H1 (cell line): ENCODE data around the gene WFDC12.

ENCODE experiments used
- CHD1 ChIP-seq: IDR thresholded peaks from 2 replicates; pipeline ENCODE4 v1.6.1; 2012; ENCODE audit warnings: low read depth, low read length, improper control_type of control experiment
- POLR2A ChIP-seq, 2 experiments: IDR thresholded peaks; 1 replicate in 1 of 2; 2 replicates in 1 of 2; pipeline ENCODE4 v1.6.1; 2011; ENCODE audit warnings: low read depth in 2 of 2, low read length in 2 of 2, mild to moderate bottlenecking in 2 of 2; ENCODE audit errors: control extremely low read depth in 1 of 2
- SIN3A ChIP-seq, 2 experiments: IDR thresholded peaks in 1 of 2; conservative IDR thresholded peaks in 1 of 2; 2 replicates each; pipeline ENCODE4 v1.6.1; 2011 to 2012; ENCODE audit warnings: low read length in 2 of 2, improper control_type of control experiment in 1 of 2, low read depth in 1 of 2, mild to moderate bottlenecking in 1 of 2
- TF ChIP-seq, protein P1 (sequence below), 3 experiments: IDR thresholded peaks; 1 replicate in 2 of 3; 2 replicates in 1 of 3; pipeline versions ENCODE4 v1.5.1 to v1.6.1; 2011; ENCODE audit warnings: low read length in 3 of 3, mild to moderate bottlenecking in 3 of 3, inconsistent platforms in 2 of 3, low read depth in 1 of 3, moderate library complexity in 1 of 3; ENCODE audit not compliant: insufficient read depth in 1 of 3; ENCODE audit errors: control extremely low read depth in 1 of 3

DNA sequence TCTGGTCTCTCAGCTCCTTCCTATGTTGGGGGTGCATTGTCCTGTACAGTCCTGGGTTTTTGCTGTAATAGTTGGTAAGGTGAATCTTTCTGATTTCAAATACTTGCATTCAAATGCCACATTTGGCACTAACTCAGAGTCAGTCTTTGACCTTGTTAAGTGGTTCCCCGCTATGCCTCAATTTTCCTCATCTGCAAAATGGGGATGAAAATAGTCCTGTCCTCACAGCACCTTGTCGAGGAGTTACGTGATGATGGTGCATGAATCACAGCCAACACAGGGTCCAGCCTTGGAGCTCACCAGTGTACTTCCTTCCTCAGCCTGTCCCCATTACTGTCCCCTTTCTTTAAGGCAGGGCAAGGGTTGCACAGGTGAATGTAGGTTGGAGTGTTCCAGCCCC lies 10.4 kb downstream of the WFDC12 start:
- TF ChIP-seq POLR2A (IDR thresholded peaks at IDR 0.05; ENCODE audit: control extremely low read depth in 1 of 2, low read depth in 2 of 2, low read length in 2 of 2) (no peak), SIN3A (conservative IDR thresholded peaks at IDR 0.05 in 1 of 2, IDR thresholded peaks at IDR 0.05 in 1 of 2; ENCODE audit: low read depth in 1 of 2, low read length in 2 of 2) (no peak), CHD1 (no peak)
- TF ChIP-seq, protein P1, sequence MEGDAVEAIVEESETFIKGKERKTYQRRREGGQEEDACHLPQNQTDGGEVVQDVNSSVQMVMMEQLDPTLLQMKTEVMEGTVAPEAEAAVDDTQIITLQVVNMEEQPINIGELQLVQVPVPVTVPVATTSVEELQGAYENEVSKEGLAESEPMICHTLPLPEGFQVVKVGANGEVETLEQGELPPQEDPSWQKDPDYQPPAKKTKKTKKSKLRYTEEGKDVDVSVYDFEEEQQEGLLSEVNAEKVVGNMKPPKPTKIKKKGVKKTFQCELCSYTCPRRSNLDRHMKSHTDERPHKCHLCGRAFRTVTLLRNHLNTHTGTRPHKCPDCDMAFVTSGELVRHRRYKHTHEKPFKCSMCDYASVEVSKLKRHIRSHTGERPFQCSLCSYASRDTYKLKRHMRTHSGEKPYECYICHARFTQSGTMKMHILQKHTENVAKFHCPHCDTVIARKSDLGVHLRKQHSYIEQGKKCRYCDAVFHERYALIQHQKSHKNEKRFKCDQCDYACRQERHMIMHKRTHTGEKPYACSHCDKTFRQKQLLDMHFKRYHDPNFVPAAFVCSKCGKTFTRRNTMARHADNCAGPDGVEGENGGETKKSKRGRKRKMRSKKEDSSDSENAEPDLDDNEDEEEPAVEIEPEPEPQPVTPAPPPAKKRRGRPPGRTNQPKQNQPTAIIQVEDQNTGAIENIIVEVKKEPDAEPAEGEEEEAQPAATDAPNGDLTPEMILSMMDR (IDR thresholded peaks at IDR 0.05; ENCODE audit: control extremely low read depth in 1 of 3, insufficient read depth in 1 of 3, low read depth in 1 of 3, low read length in 3 of 3), result no peak
